Parathyroid adenoma (tissue), 2 donors: ENCODE results near the gene CATSPER3.

Source experiments
- H2AFZ ChIP-seq: fragments of 300-600 bp; sonication (generic); one replicate; pipeline ENCODE4 v1.7.0; 2017; ENCODE audit warnings: antibody characterized with exemption, mild to moderate bottlenecking
- H3K27ac ChIP-seq: fragments of 300-600 bp; sonication (generic); one replicate; pipeline ENCODE4 v1.7.0; 2017
- H3K27me3 ChIP-seq: fragments of 300-600 bp; sonication (generic); one replicate; pipeline ENCODE4 v1.7.0; 2017; ENCODE audit warnings: low read length; ENCODE audit not compliant: control insufficient read depth, insufficient read depth
- H3K36me3 ChIP-seq: fragments of 300-600 bp; sonication (generic); one replicate; pipeline ENCODE4 v1.7.0; 2017; ENCODE audit warnings: low read length; ENCODE audit not compliant: control insufficient read depth, insufficient read depth
- H3K4me1 ChIP-seq: fragments of 300-600 bp; sonication (generic); one replicate; pipeline ENCODE4 v1.7.0; 2017; ENCODE audit warnings: control low read depth
- H3K4me2 ChIP-seq: fragments of 300-600 bp; sonication (generic); one replicate; pipeline ENCODE4 v1.7.0; 2017; ENCODE audit warnings: low read length
- H3K4me3 ChIP-seq: fragments of 300-600 bp; sonication (generic); one replicate; pipeline ENCODE4 v1.7.0; 2017; ENCODE audit warnings: low read depth, low read length
- H3K79me2 ChIP-seq: fragments of 300-600 bp; sonication (generic); one replicate; pipeline ENCODE4 v1.7.0; 2017; ENCODE audit warnings: control low read depth
- H3K9ac ChIP-seq: fragments of 300-600 bp; sonication (generic); one replicate; pipeline ENCODE4 v1.7.0; 2017; ENCODE audit warnings: mild to moderate bottlenecking
- H3K9me3 ChIP-seq: fragments of 300-600 bp; sonication (generic); one replicate; pipeline ENCODE4 v1.7.0; 2017; ENCODE audit warnings: low read length; ENCODE audit not compliant: control insufficient read depth
- CTCF ChIP-seq: fragments of 300-600 bp; sonication (generic); IDR thresholded peaks from one replicate; pipeline ENCODE4 v1.7.0; 2017; ENCODE audit warnings: antibody characterized with exemption, mild to moderate bottlenecking
- donor health status: primary hyperparathyroidism.

Gene CATSPER3

DNA sequence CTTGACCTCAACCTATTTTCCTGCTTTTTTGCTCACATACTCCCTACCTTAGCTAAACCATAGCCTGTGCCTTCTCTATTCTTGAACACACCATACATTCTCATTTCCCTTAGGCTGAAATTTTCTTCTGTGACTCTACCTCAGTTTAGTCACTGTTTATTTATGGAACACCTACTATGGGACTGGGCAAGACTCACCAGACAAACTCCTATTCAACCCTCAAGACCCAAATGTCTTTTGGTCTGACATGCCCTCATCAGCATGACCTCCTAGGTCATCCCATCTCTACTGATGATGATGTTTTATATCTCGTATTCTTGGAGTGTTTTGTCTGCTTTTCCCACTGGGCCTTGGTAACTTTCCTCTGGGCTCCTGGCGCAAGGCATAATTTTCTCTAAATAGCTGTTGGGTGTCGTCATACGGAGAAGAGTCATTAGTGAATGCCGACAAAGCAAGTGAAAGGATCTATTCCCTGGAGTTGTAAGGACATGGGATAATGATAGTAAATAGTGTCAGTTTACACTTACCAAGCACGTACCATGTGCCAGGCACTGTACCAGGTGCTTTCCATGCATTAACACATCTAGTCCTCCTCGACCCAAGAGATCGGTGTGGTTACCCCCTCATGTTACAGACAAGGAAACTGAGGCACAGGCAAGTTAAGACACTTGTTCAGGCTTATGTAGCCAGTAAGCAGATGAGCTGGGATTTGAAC, 88.8 kb downstream of the CATSPER3 start:
- no peak for TF ChIP-seq CTCF
- Histone ChIP-seq H3K79me2 (no peaks in the 10 kb centered on the region), H3K27me3 (peaks cover 5% of the 10 kb centered on the region), H3K36me3 (no peaks in the 10 kb centered on the region), H3K4me2 (no peak overlapping the region), H2AFZ (no peak overlapping the region), H3K9ac (no peak overlapping the region), H3K4me1 (no peaks in the 10 kb centered on the region), H3K27ac (no peak overlapping the region), H3K4me3 (no peak overlapping the region), H3K9me3 (no peaks in the 10 kb centered on the region)

- no peak overlapping the region for H2AFZ ChIP-seq
- H3K27ac ChIP-seq: no peak overlapping the region
- H3K4me2 ChIP-seq: no peak overlapping the region
- no peak for TF ChIP-seq CTCF
- H3K4me1 ChIP-seq: no peaks in the 10 kb centered on the region
- H3K79me2 ChIP-seq: no peaks in the 10 kb centered on the region
- no peak overlapping the region for H3K9ac ChIP-seq
- H3K9me3 ChIP-seq: no peaks in the 10 kb centered on the region
- H3K4me3 ChIP-seq: no peak overlapping the region
- H3K36me3 ChIP-seq: no peaks in the 10 kb centered on the region
- peaks cover 5% of the 10 kb centered on the region for H3K27me3 ChIP-seq
These were observed 89.5 kb downstream of the CATSPER3 start for GRCh38 chr5:135057233-135057632.

- Histone ChIP-seq H3K9ac (no peak overlapping the region), H3K27me3 (no peaks in the 10 kb centered on the region), H3K79me2 (no peaks in the 10 kb centered on the region), H3K4me3 (no peak overlapping the region), H3K4me2 (no peak overlapping the region), H2AFZ (no peak overlapping the region), H3K4me1 (no peaks in the 10 kb centered on the region), H3K27ac (no peak overlapping the region), H3K9me3 (no peaks in the 10 kb centered on the region), H3K36me3 (no peaks in the 10 kb centered on the region)
- no peak for TF ChIP-seq CTCF
These were observed 90.6 kb downstream of the CATSPER3 start for GRCh38 chr5:135058331-135058732.

DNA sequence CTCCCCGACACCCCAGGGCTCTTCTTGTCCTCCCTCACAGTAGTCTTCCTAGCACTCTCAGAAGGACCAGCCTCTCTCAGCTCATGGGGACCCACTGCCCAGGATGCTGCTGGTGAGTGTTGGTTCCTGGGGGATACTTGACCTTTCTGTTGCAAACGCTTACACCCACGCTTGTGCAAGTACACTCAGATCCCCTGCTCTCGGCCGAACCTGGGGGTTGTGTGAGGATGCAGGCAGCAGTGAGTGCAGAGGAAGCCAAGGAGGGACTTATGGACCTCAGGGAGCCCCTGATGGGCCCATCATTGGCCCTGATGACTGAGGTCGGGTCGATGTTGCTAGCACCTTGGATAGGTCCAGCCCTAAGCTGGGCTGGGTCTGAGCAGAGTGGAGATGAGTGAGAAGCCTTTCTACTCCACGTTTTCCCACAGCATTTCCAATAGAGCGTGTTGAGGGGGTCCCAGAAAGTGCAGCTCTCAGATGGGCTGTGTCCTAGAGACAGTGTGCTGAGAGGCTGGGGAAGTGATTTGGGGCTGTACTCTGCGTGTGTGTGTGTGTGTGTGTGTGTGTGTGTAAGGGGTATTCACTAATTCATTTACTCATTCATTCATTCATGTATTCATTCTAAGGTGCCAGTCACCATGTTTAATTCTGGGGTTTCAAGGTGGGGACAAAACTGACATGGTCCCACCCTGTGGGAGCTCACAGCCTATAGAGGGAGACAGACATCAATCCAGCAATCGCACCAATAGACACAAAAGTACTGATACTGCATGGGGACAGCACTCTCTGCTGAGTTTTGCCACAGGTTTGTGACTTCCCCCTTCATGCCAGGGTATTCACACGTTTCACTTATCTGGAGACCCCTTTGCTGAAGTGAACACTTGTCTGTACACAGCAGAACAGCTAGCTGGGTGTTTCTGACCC, 91.6 kb downstream of the CATSPER3 start:
- Histone ChIP-seq H3K36me3 (no peaks in the 10 kb centered on the region), H3K4me2 (no peak overlapping the region), H3K4me3 (no peak overlapping the region), H3K27ac (no peak overlapping the region), H3K4me1 (no peaks in the 10 kb centered on the region), H2AFZ (no peak overlapping the region), H3K79me2 (no peaks in the 10 kb centered on the region), H3K9me3 (no peaks in the 10 kb centered on the region), H3K9ac (no peak overlapping the region), H3K27me3 (no peaks in the 10 kb centered on the region)
- no peak for TF ChIP-seq CTCF
